Measurements from ENCODE around the gene CAP2.

CAP2 gene

GRCh38 chr6:17469006-17469832, 75.8 kb downstream of the CAP2 start:
- Mint-ChIP-seq H3K27ac (no peak overlapping the region), H3K4me3 (no peak overlapping the region), H3K27me3 (no peaks in the 10 kb centered on the region), H3K36me3 (ENCODE audit: low read depth) (no peaks in the 10 kb centered on the region), H3K4me1 (ENCODE audit: low read depth) (no peaks in the 10 kb centered on the region), H3K9me3 (no peaks in the 10 kb centered on the region)

- Mint-ChIP-seq H3K27me3 (no peaks in the 10 kb centered on the region), H3K9me3 (no peaks in the 10 kb centered on the region), H3K4me1 (ENCODE audit: low read depth) (no peaks in the 10 kb centered on the region), H3K27ac (no peak overlapping the region), H3K36me3 (ENCODE audit: low read depth) (no peaks in the 10 kb centered on the region), H3K4me3 (no peak overlapping the region)
These were observed 77.0 kb downstream of the CAP2 start for GRCh38 chr6:17470202-17470937.

GRCh38 chr6:17470938-17471327, 77.5 kb downstream of the CAP2 start:
- H3K36me3 Mint-ChIP-seq (ENCODE audit: low read depth): no peaks in the 10 kb centered on the region
- no peaks in the 10 kb centered on the region for H3K4me1 Mint-ChIP-seq (ENCODE audit: low read depth)
- no peak overlapping the region for H3K27ac Mint-ChIP-seq
- H3K4me3 Mint-ChIP-seq: no peak overlapping the region
- no peaks in the 10 kb centered on the region for H3K9me3 Mint-ChIP-seq
- peaks cover under 1% of the 10 kb centered on the region for H3K27me3 Mint-ChIP-seq

GRCh38 chr6:17472653-17473183, 79.3 kb downstream of the CAP2 start:
- Mint-ChIP-seq H3K9me3 (no peaks in the 10 kb centered on the region), H3K36me3 (ENCODE audit: low read depth) (no peaks in the 10 kb centered on the region), H3K4me3 (no peak overlapping the region), H3K27me3 (peaks cover 10% of the 10 kb centered on the region), H3K27ac (no peak overlapping the region), H3K4me1 (ENCODE audit: low read depth) (no peaks in the 10 kb centered on the region)

GRCh38 chr6:17473554-17473953, 80.2 kb downstream of the CAP2 start:
- Mint-ChIP-seq H3K36me3 (ENCODE audit: low read depth) (no peaks in the 10 kb centered on the region), H3K4me3 (no peak overlapping the region), H3K27me3 (peaks cover 10% of the 10 kb centered on the region), H3K4me1 (ENCODE audit: low read depth) (no peaks in the 10 kb centered on the region), H3K27ac (no peak overlapping the region), H3K9me3 (no peaks in the 10 kb centered on the region)

GRCh38 chr6:17474289-17474688, 80.9 kb downstream of the CAP2 start:
- no peaks in the 10 kb centered on the region for H3K36me3 Mint-ChIP-seq (ENCODE audit: low read depth)
- no peaks in the 10 kb centered on the region for H3K9me3 Mint-ChIP-seq
- no peaks in the 10 kb centered on the region for H3K4me1 Mint-ChIP-seq (ENCODE audit: low read depth)
- H3K27me3 Mint-ChIP-seq: peaks cover 10% of the 10 kb centered on the region
- no peak overlapping the region for H3K27ac Mint-ChIP-seq
- no peak overlapping the region for H3K4me3 Mint-ChIP-seq

- H3K9me3 Mint-ChIP-seq: no peaks in the 10 kb centered on the region
- H3K4me1 Mint-ChIP-seq (ENCODE audit: low read depth): no peaks in the 10 kb centered on the region
- no peaks in the 10 kb centered on the region for H3K36me3 Mint-ChIP-seq (ENCODE audit: low read depth)
- no peak overlapping the region for H3K27ac Mint-ChIP-seq
- H3K27me3 Mint-ChIP-seq: peaks cover 10% of the 10 kb centered on the region
- no peak overlapping the region for H3K4me3 Mint-ChIP-seq
These were observed 82.3 kb downstream of the CAP2 start for GRCh38 chr6:17475606-17476244.

GRCh38 chr6:17476511-17476910, 83.1 kb downstream of the CAP2 start:
- Mint-ChIP-seq H3K4me3 (no peak overlapping the region), H3K9me3 (no peaks in the 10 kb centered on the region), H3K27me3 (peaks cover 13% of the 10 kb centered on the region), H3K27ac (no peak overlapping the region), H3K4me1 (ENCODE audit: low read depth) (no peaks in the 10 kb centered on the region), H3K36me3 (ENCODE audit: low read depth) (no peaks in the 10 kb centered on the region)

- Mint-ChIP-seq H3K36me3 (ENCODE audit: low read depth) (no peaks in the 10 kb centered on the region), H3K4me3 (no peak overlapping the region), H3K4me1 (ENCODE audit: low read depth) (no peaks in the 10 kb centered on the region), H3K27ac (no peak overlapping the region), H3K9me3 (no peaks in the 10 kb centered on the region), H3K27me3 (peaks cover 14% of the 10 kb centered on the region)
These were observed 84.0 kb downstream of the CAP2 start for GRCh38 chr6:17477356-17477755.

- Mint-ChIP-seq H3K36me3 (ENCODE audit: low read depth) (no peaks in the 10 kb centered on the region), H3K27me3 (peaks cover 17% of the 10 kb centered on the region), H3K27ac (no peak overlapping the region), H3K4me3 (no peak overlapping the region), H3K4me1 (ENCODE audit: low read depth) (no peaks in the 10 kb centered on the region), H3K9me3 (no peaks in the 10 kb centered on the region)
These were observed 85.0 kb downstream of the CAP2 start for GRCh38 chr6:17478223-17478907.

GRCh38 chr6:17478946-17479345, 85.6 kb downstream of the CAP2 start:
- no peaks in the 10 kb centered on the region for H3K4me1 Mint-ChIP-seq (ENCODE audit: low read depth)
- H3K36me3 Mint-ChIP-seq (ENCODE audit: low read depth): no peaks in the 10 kb centered on the region
- H3K27me3 Mint-ChIP-seq: peaks cover 17% of the 10 kb centered on the region
- no peak overlapping the region for H3K4me3 Mint-ChIP-seq
- no peaks in the 10 kb centered on the region for H3K9me3 Mint-ChIP-seq
- no peak overlapping the region for H3K27ac Mint-ChIP-seq

- Mint-ChIP-seq H3K27me3 (peaks cover 17% of the 10 kb centered on the region), H3K36me3 (ENCODE audit: low read depth) (no peaks in the 10 kb centered on the region), H3K27ac (no peak overlapping the region), H3K4me3 (no peak overlapping the region), H3K4me1 (ENCODE audit: low read depth) (no peaks in the 10 kb centered on the region), H3K9me3 (no peaks in the 10 kb centered on the region)
These were observed 87.1 kb downstream of the CAP2 start for GRCh38 chr6:17480476-17480875.

- no peaks in the 10 kb centered on the region for H3K4me1 Mint-ChIP-seq (ENCODE audit: low read depth)
- no peak overlapping the region for H3K27ac Mint-ChIP-seq
- no peaks in the 10 kb centered on the region for H3K36me3 Mint-ChIP-seq (ENCODE audit: low read depth)
- no peak overlapping the region for H3K4me3 Mint-ChIP-seq
- no peaks in the 10 kb centered on the region for H3K9me3 Mint-ChIP-seq
- H3K27me3 Mint-ChIP-seq: peaks cover 7% of the 10 kb centered on the region
These were observed 89.3 kb downstream of the CAP2 start for GRCh38 chr6:17482711-17483110.

GRCh38 chr6:17483391-17484016, 90.1 kb downstream of the CAP2 start:
- no peak overlapping the region for H3K27ac Mint-ChIP-seq
- no peaks in the 10 kb centered on the region for H3K9me3 Mint-ChIP-seq
- no peaks in the 10 kb centered on the region for H3K4me1 Mint-ChIP-seq (ENCODE audit: low read depth)
- H3K36me3 Mint-ChIP-seq (ENCODE audit: low read depth): no peaks in the 10 kb centered on the region
- H3K27me3 Mint-ChIP-seq: peaks cover 7% of the 10 kb centered on the region
- H3K4me3 Mint-ChIP-seq: no peak overlapping the region

All from stimulated activated naive CD8-positive, alpha-beta T cell treated with anti-CD3 and anti-CD28 coated beads, Interleukin-15, Interleukin-2, amounts not matched to agents 100 ng/mL and 50 ng/mL, for 24 hours (primary cell).